Muscle of arm (tissue), 14 donors: ENCODE results near the gene NKAIN2. TPM values are rescaled to one million over a fixed set of nuclear protein-coding genes. Genes with fewer than 3 reads are reported as not detected.

Experiments
- DNase-seq: peaks from one replicate; pipeline ENCODE4 v3.0.0-alpha.2; 2013
- long read RNA-seq, 11 donors: transcript quantifications; one replicate each; lab custom pipeline, GENCODE V29; 2026
- polyA plus RNA-seq, 12 donors: library from polyadenylated mRNA; unstranded; fragments of 120-200 nt; gene quantifications; one replicate each; pipeline ENCODE4 v1.2.1, GENCODE V29; 2013; ENCODE audit not compliant: insufficient read length in 12 of 12

The NKAIN2 gene
- 10 to 100 TPM in 3 of 12 donors, 1 to 10 TPM in 8, not detected in 1; 5.0 to 10.7 (median 7.4) TPM for polyA plus RNA-seq
- long read RNA-seq, donor 1 = 0 reads
- long read RNA-seq, donor 2 = 0 reads
- long read RNA-seq, donor 3 = 0 reads
- long read RNA-seq, donor 4 = 0 reads
- long read RNA-seq, donor 5 = 0 reads
- long read RNA-seq, donor 6 = 0 reads
- long read RNA-seq, donor 7 = 0 reads
- long read RNA-seq, donor 8 = 0 reads
- long read RNA-seq, donor 9 = 0 reads
- long read RNA-seq, donor 10 = 0 reads
- long read RNA-seq, donor 11 = 0 reads

GRCh38 chr6:123803504-123804013, at the start of gene NKAIN2:
Gene NKAIN2, plus strand, starts transcription at chr6:123803865.
- DNase-seq = no peak

- no peak for DNase-seq
Measured at GRCh38 chr6:123759472-123759871, 44.2 kb upstream of the NKAIN2 start.

- DNase-seq = no peak
Measured at GRCh38 chr6:123763904-123764303, 39.8 kb upstream of the NKAIN2 start.

- no peak for DNase-seq
Measured at GRCh38 chr6:123764722-123765121, 38.9 kb upstream of the NKAIN2 start.

- no peak for DNase-seq
Measured at GRCh38 chr6:123768921-123769320, 34.7 kb upstream of the NKAIN2 start.

DNA sequence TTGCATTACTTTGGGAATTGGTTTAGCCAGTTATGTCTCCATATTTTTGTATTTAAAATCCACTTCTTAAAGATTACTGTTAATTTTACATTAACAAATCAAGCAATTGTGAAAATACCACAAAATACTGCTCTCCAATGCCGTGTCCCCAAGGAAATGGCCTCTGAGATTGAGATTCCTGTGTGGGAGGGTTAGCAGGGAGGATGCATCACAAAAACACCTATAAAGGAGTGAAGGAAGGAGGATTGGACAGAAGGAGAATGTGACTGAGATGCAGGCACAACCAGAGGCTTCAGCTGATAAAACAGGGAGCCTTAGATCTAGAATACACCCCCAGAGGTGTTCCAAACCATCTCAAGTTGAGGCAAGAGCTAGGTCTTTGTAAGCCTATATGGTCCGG, 34.2 kb upstream of the NKAIN2 start:
- no peak for DNase-seq

DNA sequence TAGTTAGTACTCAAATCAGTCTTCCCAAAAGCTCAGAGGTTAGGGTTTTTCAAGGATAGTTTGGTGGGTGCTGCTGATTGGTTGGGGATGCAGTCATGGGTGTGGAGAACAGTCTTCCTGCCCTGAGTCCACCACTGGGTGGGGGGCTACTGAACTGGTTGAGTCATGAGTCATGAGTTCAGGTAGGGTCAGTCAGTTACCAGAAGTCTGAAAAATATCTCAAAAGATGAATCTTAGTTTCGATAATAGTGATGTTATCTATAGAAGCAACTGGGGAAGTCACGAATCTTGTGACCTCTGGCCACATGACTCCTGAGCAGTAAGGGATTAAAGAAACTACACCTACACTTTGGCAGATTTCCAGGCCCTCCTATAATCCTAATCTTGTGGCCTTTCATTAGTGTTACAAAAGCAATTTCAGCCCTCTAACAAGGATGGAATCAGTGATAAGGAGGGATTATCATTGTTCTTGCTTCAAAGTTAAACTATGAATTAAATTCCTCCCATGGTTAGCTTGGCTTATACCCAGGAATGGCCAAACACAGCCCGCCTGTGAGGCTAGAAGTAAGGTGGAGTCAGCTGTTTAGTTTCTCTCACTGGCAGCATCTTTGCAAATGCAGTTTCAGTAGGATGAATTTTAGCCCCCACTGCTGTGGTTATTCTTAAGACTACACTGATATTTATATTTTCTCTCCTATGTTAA, 33.3 kb upstream of the NKAIN2 start:
- no peak for DNase-seq

- no peak for DNase-seq
Measured at GRCh38 chr6:123771126-123771525, 32.5 kb upstream of the NKAIN2 start.

GRCh38 chr6:123777563-123777962, 26.1 kb upstream of the NKAIN2 start:
- peak; percentile 13 for DNase-seq

GRCh38 chr6:123780021-123780420, 23.6 kb upstream of the NKAIN2 start:
- no peak for DNase-seq

DNA sequence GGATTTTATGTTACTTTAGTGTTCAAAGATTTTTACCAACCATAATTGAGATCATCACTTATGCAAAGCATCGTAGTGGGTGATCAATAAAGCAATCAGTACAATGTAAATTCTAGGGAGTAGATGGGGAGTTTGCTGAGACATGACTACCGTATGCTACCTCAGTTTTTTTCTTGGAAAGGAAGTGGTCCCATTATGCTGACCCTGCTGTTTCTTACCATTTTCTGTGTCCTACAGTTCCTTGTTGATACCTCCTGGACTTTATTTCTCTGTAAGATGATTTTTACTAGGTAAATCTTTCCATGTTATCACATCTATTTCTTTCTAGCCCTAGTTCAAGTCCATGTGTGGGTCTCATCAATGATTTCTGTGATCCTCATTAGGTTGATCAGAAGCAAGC, 19.3 kb upstream of the NKAIN2 start:
- no peak for DNase-seq

DNA sequence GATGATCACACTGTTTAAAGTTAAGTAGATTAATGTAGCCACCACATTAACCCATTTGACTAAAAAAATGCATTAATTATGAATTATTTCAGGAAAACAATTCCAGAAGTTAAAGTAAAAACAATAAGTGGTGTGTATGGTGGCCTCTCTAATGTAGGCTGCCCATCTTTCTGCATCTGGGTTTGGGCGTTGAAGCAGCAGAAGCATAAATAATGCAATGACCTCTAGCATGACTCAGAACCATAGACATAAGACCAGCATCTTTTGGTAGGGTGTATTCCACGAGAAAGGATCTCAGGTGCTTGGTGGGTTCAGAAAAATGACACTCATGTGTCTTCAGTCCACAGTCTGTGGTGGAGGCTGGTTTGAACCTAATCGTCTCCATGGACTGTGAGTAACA, 18.6 kb upstream of the NKAIN2 start:
- no peak for DNase-seq

DNA sequence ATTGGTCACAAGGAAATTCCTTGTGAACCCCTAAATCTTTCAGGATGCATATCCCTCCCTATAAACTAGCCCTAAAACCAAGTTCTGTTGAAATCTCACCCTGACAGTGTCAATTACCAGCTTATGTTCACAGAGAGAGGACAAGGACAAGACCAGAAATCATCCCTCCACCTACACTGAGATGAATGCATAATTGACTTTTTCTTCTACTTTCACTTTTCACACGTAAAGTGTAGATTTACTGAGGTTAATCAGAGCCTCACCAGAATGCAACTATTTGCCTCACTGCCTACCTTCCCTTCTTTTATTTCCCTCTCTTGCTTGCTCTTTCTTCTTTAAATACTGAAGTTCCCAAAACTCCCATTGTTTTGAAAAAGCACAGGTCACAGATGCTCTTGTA, 15.3 kb upstream of the NKAIN2 start:
- no peak for DNase-seq

GRCh38 chr6:123794190-123794589, 9.5 kb upstream of the NKAIN2 start:
- no peak for DNase-seq

- no peak for DNase-seq
Measured at GRCh38 chr6:123794799-123795198, 8.9 kb upstream of the NKAIN2 start.

DNA sequence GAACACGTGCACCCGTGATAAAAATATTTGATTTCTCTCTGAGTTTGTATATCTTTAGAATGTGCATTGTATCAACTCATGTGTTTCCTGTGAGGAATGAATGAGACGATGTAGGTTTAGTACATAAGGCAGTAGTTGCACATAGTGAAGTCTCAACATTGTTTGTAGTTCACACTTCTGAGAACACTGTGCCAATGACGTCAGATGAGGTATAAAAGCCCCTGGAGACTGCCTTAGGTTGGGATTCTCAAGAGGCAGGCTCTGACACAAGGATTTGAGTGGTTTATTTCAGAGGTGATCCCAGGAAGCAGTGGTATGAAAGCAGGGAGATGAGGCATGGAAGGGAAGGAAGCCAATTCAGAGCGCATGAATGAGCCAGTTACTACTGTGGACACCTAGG, 2.6 kb upstream of the NKAIN2 start:
- no peak for DNase-seq

DNA sequence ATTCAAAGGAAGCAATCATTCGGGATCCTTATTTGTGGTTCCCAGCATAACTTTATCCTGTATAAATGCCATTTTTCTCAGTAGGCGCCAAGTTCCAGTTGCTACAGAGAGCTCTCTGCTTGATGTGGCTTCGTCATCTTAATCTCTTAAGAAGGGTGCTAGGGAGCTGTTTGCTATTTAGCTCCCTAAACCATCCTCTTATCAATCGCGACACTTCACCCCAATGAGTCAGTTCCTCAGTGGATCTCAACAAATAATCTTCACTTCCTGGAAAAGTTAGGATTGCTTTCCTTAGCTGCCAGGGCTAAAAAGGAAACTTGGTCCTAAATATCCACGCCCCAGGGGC, 1.3 kb upstream of the NKAIN2 start:
- DNase-seq = no peak

DNA sequence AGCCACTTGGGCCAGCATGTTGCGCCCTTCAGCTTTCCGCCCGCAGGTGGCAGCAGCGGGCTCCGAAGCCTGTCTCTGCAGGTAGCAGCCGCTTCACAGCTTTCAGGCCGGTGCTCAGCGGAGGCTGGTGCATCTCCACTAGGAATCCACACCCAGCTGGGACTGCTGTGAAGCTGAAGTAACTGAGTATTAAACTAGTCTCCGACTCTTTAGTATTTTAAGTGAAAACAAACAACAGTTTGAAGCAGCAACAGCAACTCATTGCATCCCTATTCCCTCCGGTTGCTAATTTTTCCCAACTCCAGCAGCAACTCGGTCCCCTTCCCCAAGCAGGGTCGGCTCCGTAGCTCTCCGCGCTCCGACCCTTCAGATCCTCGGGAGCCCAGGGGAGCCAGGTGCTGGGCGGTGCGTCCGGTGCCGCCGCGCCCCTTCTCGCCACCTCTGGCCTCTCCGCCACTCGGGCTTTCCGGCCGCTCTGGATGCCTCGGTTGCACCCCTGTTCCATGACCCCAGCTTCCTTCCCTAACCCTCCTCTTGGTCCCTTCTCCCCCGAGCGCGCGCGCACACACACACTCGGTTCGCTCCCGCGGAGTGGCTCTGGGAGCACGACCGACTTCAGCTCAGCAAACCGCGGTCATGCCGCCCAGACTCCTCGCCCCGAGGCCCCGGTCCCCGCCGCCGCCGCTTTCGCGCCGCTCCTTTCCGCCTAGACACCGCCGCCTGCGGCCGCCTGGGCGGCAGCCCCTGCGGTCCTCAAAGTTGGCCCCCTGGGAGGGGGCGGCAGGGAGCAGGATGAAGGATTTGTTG, 765 bp upstream of the NKAIN2 start:
- peak; percentile 79 for DNase-seq

GRCh38 chr6:123804014-123804786, 535 bp downstream of the NKAIN2 start:
- no peak for DNase-seq

DNA sequence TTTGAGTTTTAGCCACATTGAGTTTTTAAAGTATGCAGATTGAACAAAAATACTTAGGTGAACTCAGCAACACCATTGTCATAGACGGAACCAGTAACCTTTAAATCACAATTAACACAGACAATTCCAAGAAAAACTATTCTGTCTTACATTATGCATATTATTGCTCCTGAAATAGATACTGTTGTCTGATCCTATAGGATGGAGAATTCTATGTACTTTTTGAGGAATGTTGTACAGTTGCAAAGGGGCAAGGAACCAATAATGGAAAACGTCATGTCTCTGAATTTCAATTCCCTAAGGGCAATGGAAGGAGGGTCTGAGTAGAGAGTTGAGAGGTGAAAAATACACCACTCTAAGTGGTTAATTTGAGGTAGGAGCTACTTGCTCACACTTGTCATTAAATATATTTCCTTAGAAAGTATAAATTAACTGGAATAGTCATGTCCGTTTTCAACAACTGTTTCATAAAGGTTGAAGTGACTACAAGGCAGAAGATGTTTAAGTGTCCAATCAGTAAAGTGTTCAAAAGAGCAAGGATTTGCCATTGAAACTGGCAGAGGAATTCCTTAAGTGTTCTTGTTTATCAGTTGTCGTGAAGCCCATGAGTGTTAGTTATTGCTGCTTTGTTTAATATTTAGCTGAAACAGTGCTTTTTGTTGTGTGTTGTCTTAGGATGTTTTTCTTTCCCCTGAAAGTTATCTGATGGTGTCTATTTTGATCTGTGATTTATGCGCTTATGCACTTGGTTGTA, 1.3 kb downstream of the NKAIN2 start:
- DNase-seq = no peak

- DNase-seq = no peak
Measured at GRCh38 chr6:123805921-123806320, 2.3 kb downstream of the NKAIN2 start.
